ENCODE data around the gene ARRB1.
"Not testable (repeated sequence)": the region's sequence is repeated elsewhere in the genome, so short reads cannot be mapped to it uniquely, and the experiment has no call there.

ARRB1 gene

DNA sequence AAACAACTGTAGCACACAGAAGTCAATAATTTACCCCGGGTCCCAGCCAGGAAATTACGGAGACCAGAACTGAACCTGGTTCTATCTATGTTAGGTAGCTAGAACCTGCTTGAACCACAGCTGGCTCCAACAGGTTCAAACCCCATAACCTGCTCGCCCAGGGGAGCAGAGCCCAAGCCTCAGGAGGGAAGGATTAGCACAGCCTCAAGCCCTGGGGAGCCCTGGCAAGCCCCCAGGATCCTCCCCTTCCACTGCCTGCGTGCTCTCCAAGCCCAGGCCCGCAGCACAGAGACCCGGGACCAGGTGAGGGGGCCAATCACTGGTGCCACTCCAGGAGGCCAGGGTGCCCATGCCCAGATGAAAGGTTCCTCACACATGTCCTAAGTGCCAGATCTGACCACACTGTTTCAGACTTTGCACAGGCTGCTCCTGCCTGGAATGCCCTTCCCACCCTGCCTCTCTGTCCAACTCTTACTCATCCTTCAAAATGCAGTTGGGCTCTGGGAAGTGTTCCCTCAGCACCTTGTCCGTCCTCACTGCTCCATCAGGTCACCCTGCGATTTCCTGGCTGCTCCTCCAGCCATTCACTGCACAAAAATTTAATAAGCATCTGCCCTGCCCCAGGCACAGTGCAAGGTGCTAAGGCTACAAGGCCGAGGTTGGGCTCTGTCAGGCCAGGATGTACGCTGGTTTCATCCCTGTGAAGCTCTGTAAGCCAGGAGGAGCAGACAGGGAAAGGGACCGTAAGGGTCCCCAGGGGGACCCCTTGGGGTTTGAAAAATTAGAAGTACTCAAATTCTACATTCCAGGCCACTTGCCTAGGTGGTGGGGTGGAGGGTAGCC, 32.2 kb downstream of the ARRB1 start:
- no peak for DNase-seq

- no peak for DNase-seq
Measured at GRCh38 chr11:75317446-75318122, 33.9 kb downstream of the ARRB1 start.

DNA sequence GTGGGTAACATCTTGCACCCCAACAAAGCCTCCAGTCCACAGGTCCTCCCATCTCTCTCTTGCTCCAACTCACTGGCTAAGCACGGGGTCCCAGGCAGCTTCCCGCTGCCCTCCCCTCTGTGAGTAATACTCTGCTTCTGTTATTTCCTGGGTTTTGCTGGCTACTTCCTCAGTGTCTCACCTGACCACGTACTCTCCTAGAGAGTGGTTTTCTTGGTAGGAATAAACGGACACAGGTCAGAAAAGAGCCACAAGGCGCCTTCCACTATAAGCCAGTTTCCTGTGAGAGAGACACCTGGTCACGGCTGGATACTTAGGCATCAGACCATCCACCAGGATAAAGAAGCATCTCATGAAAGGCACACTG, 36.0 kb downstream of the ARRB1 start:
- DNase-seq: no peak

DNA sequence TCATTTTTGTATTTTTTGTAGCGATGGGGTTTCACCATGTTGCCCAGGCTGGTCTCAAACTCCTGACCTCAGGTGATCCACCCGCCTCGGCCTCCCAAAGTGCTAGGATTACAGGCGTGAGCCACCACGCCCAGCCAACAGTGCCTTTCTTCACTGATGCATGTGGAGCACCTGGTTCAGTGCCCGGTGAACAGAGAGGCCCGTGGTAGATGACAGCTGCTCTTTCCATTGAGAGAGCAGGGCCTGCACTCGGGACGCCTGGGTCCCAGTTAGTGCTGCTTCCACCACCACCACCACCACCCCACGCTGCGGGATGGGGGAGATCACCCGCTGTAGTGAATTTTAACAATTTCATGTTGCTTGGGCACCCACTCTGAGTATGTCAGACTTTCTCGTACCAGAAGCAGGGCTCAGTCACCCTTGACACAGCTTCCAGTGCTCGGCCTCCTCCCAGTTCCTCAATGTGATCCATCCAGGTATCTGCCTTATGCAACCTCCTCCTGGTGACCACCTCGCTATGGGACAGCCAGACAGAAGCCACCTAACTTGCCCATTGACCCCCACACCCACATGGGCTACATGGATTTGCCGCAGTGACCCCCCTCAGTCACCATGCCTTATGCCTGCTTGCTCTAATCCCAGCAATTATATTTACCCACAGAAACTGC, 36.6 kb downstream of the ARRB1 start:
- no peak for DNase-seq

- no peak for DNase-seq
Measured at GRCh38 chr11:75313513-75314272, 37.8 kb downstream of the ARRB1 start.

DNA sequence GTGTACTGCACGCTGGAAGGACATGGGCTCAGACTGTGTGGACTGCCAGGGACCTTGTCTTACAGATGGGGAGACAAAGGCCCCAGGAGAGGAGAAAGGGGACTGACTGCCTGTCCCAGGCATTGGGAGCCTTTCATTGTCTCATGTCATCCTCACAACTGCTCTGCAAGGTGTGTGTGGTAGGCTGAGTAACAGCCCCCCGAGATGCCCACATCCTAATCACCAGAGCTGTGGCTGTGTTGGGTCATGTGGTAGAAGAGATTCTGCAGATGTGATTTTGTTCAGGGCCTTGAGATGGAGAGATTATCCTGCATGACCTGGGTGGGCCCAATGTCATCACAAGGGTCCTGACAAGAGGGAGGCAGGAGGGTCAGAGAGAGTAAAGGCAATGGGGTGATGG, 39.1 kb downstream of the ARRB1 start:
- DNase-seq: no peak

DNA sequence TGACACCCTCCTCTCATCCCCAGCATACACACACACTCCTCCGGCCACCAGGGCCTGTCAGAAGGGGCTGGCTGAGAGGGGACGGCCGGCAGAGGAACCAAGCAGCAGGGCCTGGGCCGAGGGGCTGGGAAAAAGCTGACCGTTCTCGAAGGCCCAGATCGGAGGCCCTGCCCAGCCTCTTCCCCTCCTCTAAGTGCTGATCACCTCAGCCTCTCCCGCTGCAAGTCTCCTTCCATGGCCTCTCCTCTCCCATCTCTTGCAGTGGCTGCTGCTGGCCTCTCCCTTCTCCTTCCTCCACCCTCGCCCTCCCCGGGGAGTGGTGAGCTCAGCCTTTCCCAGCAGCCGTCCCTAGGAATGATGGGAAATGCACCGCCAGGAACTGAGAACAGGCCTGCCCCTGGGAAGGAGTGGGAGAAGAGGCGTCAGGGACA, 39.6 kb downstream of the ARRB1 start:
- DNase-seq: no peak

GRCh38 chr11:75308986-75309385, 42.5 kb downstream of the ARRB1 start:
- no peak for DNase-seq

- no peak for DNase-seq
Measured at GRCh38 chr11:75308116-75308515, 43.3 kb downstream of the ARRB1 start.

DNA sequence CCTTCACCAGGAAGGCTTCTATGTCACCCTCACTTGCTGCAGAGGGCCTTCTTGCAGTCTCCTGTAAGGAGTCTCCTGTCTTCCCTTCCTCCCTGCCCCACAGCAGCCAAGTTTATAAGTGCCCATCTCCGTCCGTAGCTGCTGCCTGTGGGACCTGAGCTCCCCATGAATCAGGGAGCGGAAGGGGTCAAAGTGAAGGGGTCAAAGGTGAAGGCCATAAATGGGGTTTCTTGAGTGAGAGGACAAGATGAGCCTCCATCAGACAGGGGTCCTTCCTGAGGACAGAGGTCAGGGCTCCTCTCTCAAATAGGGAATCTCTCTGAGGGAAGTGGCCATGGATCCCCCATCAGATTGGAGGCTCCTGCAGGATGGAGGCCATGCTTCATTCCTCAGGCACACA, 44.4 kb downstream of the ARRB1 start:
- no peak for DNase-seq

DNA sequence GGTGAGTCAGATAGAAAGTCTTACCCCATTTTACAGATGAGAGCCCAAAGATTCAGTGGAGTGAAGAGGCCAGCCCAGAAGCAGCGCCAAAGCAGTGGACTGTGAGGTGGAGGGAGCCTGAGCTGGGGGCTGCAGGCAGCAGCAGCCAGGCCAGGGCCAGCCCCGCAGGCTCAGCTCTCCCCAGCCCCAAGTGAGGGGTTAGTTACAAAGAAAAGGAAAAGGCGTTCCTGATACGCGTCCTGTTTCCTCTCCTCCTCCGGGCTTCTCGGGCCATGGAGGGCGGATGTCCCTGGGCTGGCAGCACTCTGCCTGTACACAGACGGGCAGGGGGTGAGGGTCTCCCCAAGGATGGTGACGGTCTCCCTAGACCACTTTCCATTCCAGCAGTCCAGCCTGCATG, 44.9 kb downstream of the ARRB1 start:
- DNase-seq: no peak

DNA sequence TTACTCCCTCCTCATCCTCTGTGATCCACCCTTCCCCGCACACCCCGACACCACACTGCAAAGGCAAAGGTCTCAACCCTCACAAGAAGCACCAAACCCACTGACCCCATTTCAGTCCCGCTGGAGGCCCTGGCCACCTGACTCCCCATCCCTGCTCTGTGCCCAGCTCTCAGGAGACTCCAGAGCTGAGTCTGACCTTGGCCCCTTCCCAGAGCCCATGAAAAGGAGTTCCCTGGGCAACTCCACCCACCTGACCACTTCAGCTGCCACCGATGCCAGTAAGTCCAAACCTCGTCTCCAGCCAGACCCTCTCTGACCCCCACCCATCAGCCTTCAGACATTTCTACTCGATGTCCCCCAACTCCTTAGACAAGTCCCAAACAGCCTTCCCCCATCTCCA, 45.5 kb downstream of the ARRB1 start:
- no peak for DNase-seq

DNA sequence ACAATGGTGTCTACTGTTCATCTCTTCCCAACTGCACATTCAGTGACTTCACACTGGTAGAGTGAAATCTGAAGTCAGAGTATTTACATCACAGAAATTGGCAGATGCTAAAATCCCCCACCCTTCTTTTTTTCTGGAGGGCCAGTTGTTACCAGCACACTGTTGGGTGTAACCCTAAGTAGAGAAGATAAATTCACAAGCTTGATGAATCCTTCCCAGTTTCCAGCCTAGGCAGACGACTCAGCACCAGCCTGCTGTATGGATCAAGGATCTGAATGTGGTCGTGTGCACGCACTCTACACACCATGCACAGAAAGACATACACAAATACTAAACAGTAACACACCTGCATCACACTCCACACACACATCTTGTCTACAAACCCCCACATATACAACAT, 46.0 kb downstream of the ARRB1 start:
- DNase-seq: no peak

GRCh38 chr11:75304941-75305340, 46.5 kb downstream of the ARRB1 start:
- not testable (repeated sequence) for DNase-seq

- DNase-seq: no peak
Measured at GRCh38 chr11:75303544-75304224, 47.8 kb downstream of the ARRB1 start.

GRCh38 chr11:75302371-75302770, 49.1 kb downstream of the ARRB1 start:
- no peak for DNase-seq

DNA sequence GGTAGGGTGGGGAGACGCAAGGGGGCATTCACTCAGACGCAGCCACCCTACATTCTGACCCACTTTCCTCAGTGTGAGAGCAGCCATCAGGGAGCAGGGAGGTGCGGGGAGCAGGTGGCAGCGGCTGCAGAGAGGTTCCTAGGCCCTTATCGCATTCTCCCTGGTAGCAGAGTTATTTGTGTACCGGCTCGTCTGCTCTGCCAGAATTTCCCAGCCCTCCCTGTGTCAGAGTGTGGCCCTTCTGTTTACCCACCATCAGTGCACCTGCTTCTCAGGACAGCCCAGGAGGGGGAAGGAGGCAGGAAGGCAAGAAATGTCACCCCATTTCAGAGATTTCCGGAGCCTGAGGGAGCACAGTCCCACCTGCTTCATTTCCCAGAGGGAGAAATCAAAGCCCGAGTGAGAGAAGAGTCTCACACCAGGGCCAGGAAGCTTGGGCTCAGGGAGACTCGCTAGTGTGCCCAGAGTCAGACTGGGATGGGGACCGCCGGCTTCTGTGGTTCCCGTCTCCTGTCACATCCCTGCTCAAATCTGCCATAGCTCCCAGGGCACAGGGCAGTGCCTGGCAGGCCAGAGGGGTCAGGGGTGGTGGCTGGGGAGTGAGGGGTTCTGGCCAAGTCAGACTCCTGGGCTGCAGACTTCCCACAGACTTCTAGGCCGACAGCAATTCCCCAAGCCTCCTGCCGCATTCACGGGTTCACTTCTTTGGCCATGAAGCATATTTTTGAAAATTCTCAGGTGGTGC, 49.7 kb downstream of the ARRB1 start:
- DNase-seq: no peak

DNA sequence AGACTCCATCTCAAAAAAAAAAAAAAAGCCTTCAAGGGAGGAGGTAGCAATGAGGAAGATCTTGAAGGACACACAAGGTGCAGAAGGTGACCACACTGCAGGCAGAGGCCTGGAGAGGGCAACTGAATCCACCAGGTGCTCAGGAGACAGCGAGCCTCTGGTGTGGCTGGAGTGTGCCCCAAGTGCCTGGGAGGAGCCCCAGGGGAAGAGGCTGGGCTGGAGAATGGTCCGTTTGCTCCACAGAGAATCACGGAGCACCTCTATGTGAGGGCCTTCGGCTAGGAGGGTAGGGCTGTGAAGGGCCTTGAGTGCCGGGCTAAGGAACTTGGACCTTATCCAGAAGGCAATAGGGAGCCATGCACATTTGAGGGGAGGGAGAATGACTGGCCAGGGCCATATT, 50.3 kb downstream of the ARRB1 start:
- no peak for DNase-seq

GRCh38 chr11:75298976-75299260, 52.5 kb downstream of the ARRB1 start:
- no peak for DNase-seq

- no peak for DNase-seq
Measured at GRCh38 chr11:75298191-75298975, 53.1 kb downstream of the ARRB1 start.

DNA sequence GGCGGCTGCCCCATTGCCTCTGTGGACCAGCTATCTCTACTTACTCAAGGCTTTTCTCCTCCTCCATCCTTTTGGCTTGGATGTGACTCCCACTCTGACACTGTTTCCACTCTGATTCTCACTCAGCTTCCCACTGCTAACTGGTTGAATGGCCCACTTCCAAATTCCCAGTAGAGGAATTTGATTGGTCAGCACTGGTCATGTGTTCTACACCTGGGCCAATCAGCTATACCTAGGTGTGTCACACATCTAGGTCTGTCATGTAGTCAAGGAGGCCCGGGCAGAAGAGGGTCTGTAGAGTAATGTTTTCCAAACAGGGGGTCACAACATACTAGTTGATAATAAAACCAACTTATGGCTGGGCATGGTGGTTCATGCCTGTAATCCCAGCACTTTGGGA, 57.6 kb downstream of the ARRB1 start:
- no peak for DNase-seq

All from RPMI8226 (cell line).